Measurements from ENCODE around the gene ALDH1B1.
"Not testable (repeated sequence)": the region's sequence is repeated elsewhere in the genome, so short reads cannot be mapped to it uniquely, and the experiment has no call there.

Gene ALDH1B1

GRCh38 chr9:38388283-38389223 lies 3.9 kb upstream of the ALDH1B1 start:
- peak; percentile 65 for DNase-seq

GRCh38 chr9:38389313-38389712 lies 3.2 kb upstream of the ALDH1B1 start:
- DNase-seq: no peak

GRCh38 chr9:38390442-38390841 lies 2.1 kb upstream of the ALDH1B1 start:
- DNase-seq: no peak

GRCh38 chr9:38390851-38391250 lies 1.7 kb upstream of the ALDH1B1 start:
- no peak for DNase-seq

- DNase-seq: no peak
Observed at GRCh38 chr9:38391278-38392118, 1.0 kb upstream of the ALDH1B1 start.

- no peak for DNase-seq
Observed at GRCh38 chr9:38393128-38393796, 760 bp downstream of the ALDH1B1 start.

- DNase-seq: no peak
Observed at GRCh38 chr9:38394416-38394815, 1.9 kb downstream of the ALDH1B1 start.

GRCh38 chr9:38395653-38396370 lies 3.3 kb downstream of the ALDH1B1 start:
- no peak for DNase-seq

- DNase-seq: no peak
Observed at GRCh38 chr9:38396371-38396671, 3.8 kb downstream of the ALDH1B1 start.

GRCh38 chr9:38399191-38399590 lies 6.7 kb downstream of the ALDH1B1 start:
- not testable (repeated sequence) for DNase-seq

- no peak for DNase-seq
Observed at GRCh38 chr9:38401994-38402393, 9.5 kb downstream of the ALDH1B1 start.

- DNase-seq: no peak
Observed at GRCh38 chr9:38404314-38404713, 11.8 kb downstream of the ALDH1B1 start.

- no peak for DNase-seq
Observed at GRCh38 chr9:38405785-38406184, 13.3 kb downstream of the ALDH1B1 start.

GRCh38 chr9:38406476-38407186 lies 14.1 kb downstream of the ALDH1B1 start:
- no peak for DNase-seq

GRCh38 chr9:38408719-38409118 lies 16.2 kb downstream of the ALDH1B1 start:
- DNase-seq: no peak

- DNase-seq: peak; percentile 93
Observed at GRCh38 chr9:38412751-38413150, 20.2 kb downstream of the ALDH1B1 start.

GRCh38 chr9:38413283-38413682 lies 20.8 kb downstream of the ALDH1B1 start:
- no peak for DNase-seq

GRCh38 chr9:38414040-38414723 lies 21.7 kb downstream of the ALDH1B1 start:
- peak; percentile 95 for DNase-seq

GRCh38 chr9:38415856-38416255 lies 23.4 kb downstream of the ALDH1B1 start:
- DNase-seq: no peak

GRCh38 chr9:38416461-38416860 lies 24.0 kb downstream of the ALDH1B1 start:
- no peak for DNase-seq
